Kidney (tissue), 14 donors: ENCODE measurements around the gene NPDC1. TPM values are rescaled to one million over a fixed set of nuclear protein-coding genes. Genes with fewer than 3 reads are reported as not detected.

Source experiments
- DNase-seq, 5 donors: peaks; one replicate each; pipeline ENCODE4 v3.0.0-alpha.2; 2013 to 2020
- FAIRE-seq: peaks from 2 replicates; lab custom pipeline; 2012; peaks lifted over from hg19 to GRCh38; lab: Jason Lieb, UNC
- H3K27ac ChIP-seq, 2 donors: one replicate each; pipeline ENCODE4 v1.7.0; 2013; ENCODE audit warnings: low read depth in 2 of 2, low read length in 2 of 2, inconsistent platforms in 1 of 2
- H3K27me3 ChIP-seq: one replicate; pipeline ENCODE4 v1.7.1; 2013; ENCODE audit warnings: low read length, inconsistent platforms; ENCODE audit not compliant: control insufficient read depth, insufficient read depth
- H3K36me3 ChIP-seq, 3 donors: one replicate each; pipeline versions ENCODE4 v1.7.0 to v1.7.1; 2013; ENCODE audit warnings: low read length in 3 of 3, control low read depth in 1 of 3, inconsistent platforms in 1 of 3; ENCODE audit not compliant: insufficient read depth in 3 of 3, control insufficient read depth in 2 of 3
- H3K4me1 ChIP-seq, 3 donors: one replicate each; pipeline versions ENCODE4 v1.7.0 to v1.7.1; 2013; ENCODE audit warnings: low read length in 3 of 3, inconsistent platforms in 1 of 3, low read depth in 1 of 3; ENCODE audit not compliant: control insufficient read depth in 2 of 3, insufficient read depth in 2 of 3
- H3K4me3 ChIP-seq, 3 donors: one replicate each; pipeline versions ENCODE4 v1.7.0 to v1.8.1; 2013; ENCODE audit warnings: low read length in 3 of 3, control low read depth in 1 of 3, inconsistent platforms in 1 of 3
- H3K9ac ChIP-seq, 3 donors: one replicate each; pipeline versions ENCODE4 v1.7.0 to v1.7.1; 2013; ENCODE audit warnings: low read length in 3 of 3, control low read depth in 1 of 3, inconsistent platforms in 1 of 3
- H3K9me3 ChIP-seq, 3 donors: one replicate each; pipeline versions ENCODE4 v1.7.0 to v1.7.1; 2013; ENCODE audit warnings: low read length in 3 of 3, control low read depth in 1 of 3, inconsistent platforms in 1 of 3; ENCODE audit not compliant: control insufficient read depth in 2 of 3, insufficient read depth in 1 of 3
- intact Hi-C: fragments of 100-400 bp; cut with DNase I; formaldehyde crosslinking; loops from one replicate; pipeline ENCODE4 v1.11.1; 2022
- polyA plus RNA-seq: library from polyadenylated mRNA; stranded (reverse); fragments of 350-450 nt; fragmentation: Illumina TruSeq; extraction: RNeasy Lipid Tissue Mini Kit (QIAGEN cat#74804); gene quantifications from one replicate; pipeline ENCODE4 v1.2.3, GENCODE V29; 2014; ENCODE audit warnings: low read depth, low replicate concordance; ENCODE audit not compliant: insufficient read depth
- total RNA-seq: library from RNA; stranded (reverse); fragmentation: NEBNext Ultra II Directional; extraction: Animal tissue kit (Norgen Biotek cat#: 25700); gene quantifications from one replicate; pipeline ENCODE4 v1.2.1, GENCODE V29; 2021
- TF ChIP-seq, protein P1 (sequence below): IDR thresholded peaks from 3 replicates; pipeline ENCODE4 v1.5.1; 2012; ENCODE audit warnings: mild to moderate bottlenecking, moderate library complexity, borderline replicate concordance; ENCODE audit not compliant: insufficient read depth; ENCODE audit errors: extremely low read depth
- donor health status: control.
- donor health status: control.
- donor health status: control.
- donor health status: control.
- donor health status: control.
- donor health status: DM: yes; HTN: yes; CAD: no.
- donor health status: Normal renal cell carcinoma (clear cell type).

The NPDC1 gene
- total and polyA plus RNA-seq, 2 donors from 2014 or later, result 80.2 to 189 TPM

DNA sequence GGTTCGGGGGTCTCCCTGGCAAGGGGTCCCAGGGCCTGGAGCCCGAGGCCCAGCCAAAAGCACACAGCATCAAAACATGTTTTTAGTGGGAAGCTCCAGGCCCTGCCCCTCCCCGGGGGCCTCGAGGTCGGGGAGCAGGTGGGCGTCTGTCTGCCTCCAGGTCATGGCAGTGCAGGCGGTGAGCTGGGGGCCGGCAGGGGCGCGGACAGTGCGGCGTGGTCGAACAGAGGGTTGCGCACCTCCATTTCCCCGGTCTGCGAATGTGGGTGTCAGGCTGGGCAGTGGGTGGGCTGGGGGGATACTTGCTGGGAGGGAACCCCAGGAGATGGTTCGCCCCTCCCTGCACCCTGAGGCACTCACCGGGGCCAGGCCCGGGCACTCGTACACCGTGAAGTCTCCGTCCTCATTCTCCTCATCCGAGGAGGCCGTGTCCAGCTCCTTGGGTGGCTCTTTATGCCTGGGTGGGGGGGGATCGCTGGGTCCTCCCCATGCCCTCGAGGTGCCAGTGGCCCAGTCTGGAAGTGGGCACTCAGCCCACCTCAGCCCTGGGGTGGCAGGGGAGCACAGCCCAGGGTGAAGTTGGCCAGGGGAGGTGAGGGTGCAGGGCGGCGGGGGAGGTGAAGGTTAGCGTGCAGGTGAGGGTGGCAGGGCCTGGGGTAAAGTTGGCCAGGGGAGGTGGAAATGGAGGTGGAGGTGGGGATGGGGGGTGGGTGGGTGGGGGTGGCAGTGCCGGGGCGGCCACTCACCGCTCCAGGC is 6.2 kb downstream of the NPDC1 start:
- Histone ChIP-seq H3K9ac (no peak overlapping the region), H3K4me3 (no peak overlapping the region), H3K36me3 (no peaks in the 10 kb centered on the region), H3K27ac (no peak overlapping the region), H3K27me3 (peaks cover 3% of the 10 kb centered on the region), H3K4me1 (peaks cover 0 to 15% (median 0%) of the 10 kb centered on the region in 3 donors), H3K9me3 (no peaks in the 10 kb centered on the region)
- intact Hi-C loops, result loop anchor here (10.0 kb wide), 1 partner anchor 255 kb away; no protein-coding TSS in a partner anchor
- FAIRE-seq, result no peak
- TF ChIP-seq, protein P1, sequence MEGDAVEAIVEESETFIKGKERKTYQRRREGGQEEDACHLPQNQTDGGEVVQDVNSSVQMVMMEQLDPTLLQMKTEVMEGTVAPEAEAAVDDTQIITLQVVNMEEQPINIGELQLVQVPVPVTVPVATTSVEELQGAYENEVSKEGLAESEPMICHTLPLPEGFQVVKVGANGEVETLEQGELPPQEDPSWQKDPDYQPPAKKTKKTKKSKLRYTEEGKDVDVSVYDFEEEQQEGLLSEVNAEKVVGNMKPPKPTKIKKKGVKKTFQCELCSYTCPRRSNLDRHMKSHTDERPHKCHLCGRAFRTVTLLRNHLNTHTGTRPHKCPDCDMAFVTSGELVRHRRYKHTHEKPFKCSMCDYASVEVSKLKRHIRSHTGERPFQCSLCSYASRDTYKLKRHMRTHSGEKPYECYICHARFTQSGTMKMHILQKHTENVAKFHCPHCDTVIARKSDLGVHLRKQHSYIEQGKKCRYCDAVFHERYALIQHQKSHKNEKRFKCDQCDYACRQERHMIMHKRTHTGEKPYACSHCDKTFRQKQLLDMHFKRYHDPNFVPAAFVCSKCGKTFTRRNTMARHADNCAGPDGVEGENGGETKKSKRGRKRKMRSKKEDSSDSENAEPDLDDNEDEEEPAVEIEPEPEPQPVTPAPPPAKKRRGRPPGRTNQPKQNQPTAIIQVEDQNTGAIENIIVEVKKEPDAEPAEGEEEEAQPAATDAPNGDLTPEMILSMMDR, result no peak
- DNase-seq, result no peak

DNA sequence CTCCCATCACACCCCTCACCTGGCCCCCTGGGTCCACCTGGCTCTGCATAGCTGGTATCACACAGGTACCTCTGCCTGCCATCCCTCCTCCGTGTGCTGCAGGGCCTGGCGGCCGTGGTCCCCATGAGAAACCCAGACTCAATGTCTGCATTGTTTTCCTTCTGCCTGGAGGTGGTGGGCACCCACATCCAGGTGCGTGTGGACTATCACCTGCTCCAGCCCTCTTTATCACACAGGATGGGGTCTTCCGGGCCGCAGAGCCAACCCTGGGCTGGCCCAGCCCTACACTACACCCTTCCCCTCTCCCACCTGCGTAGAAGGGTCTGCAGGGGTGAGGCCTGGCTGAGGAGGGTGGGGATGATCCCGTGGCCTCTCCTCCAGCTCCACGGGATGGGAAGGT is 7.1 kb downstream of the NPDC1 start:
- Histone ChIP-seq H3K4me1 (peaks cover 0 to 8% (median 0%) of the 10 kb centered on the region in 3 donors), H3K9ac (no peak overlapping the region), H3K36me3 (no peaks in the 10 kb centered on the region), H3K27ac (no peak overlapping the region), H3K4me3 (no peak overlapping the region), H3K9me3 (no peaks in the 10 kb centered on the region), H3K27me3 (no peaks in the 10 kb centered on the region)
- FAIRE-seq (no peak), DNase-seq (no peak)
- TF ChIP-seq, protein P1, result no peak
- intact Hi-C loops, result loop anchor here (10.0 kb wide), 1 partner anchor 254 kb away; no protein-coding TSS in a partner anchor

DNA sequence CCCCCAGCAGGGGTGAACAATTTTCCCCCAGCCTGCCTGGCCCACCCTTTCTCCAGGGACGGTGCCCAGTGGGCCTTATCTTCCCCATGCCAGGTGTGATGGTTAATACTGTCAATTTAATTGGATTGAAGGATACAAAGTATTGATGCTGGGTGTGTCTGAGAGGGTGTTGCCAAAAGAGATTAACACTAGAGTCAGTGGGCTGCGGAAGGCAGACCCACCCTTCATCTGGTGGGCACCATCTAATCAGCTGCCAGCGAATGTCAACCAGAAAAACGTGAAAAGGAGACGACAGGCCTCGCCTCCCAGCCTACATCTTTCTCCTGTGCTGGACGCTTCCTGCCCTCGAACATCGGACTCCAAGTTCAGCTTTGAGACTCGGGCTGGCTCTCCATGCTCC is 8.5 kb downstream of the NPDC1 start:
- intact Hi-C loops, result loop anchor here (10.0 kb wide), 1 partner anchor 253 kb away; no protein-coding TSS in a partner anchor
- Histone ChIP-seq H3K27me3 (no peaks in the 10 kb centered on the region), H3K4me3 (no peak overlapping the region), H3K9ac (no peak overlapping the region), H3K4me1 (peaks cover 0 to 3% (median 0%) of the 10 kb centered on the region in 3 donors), H3K36me3 (no peaks in the 10 kb centered on the region), H3K9me3 (no peaks in the 10 kb centered on the region), H3K27ac (no peak overlapping the region)
- TF ChIP-seq, protein P1, result no peak
- no peak for DNase-seq
- no peak for FAIRE-seq
